ENCODE results near the gene NPIPA8. TPM values are rescaled to one million over a fixed set of nuclear protein-coding genes. Genes with fewer than 3 reads are reported as not detected.
"Not testable (repeated sequence)": the region's sequence is repeated elsewhere in the genome, so short reads cannot be mapped to it uniquely, and the experiment has no call there.

The NPIPA8 gene
- 100 to 1,000 TPM in 1 of 12 donors, 10 to 100 TPM in 2, 1 to 10 TPM in 4, under 1 TPM in 2, not detected in 3; 0.27 to 102 (median 1.8) TPM for polyA plus RNA-seq (ENCODE audit: insufficient read length in 12 of 12)
- long read RNA-seq, donor 1, partial matches to known transcripts: 7 of 7 reads
- long read RNA-seq, donor 1, other reads (novel, unspliced or antisense): 0 of 7 reads
- long read RNA-seq, donor 2: 0 reads
- long read RNA-seq, donor 3: 0 reads
- long read RNA-seq, donor 4: 0 reads
- long read RNA-seq, donor 5: 0 reads
- long read RNA-seq, donor 6: 0 reads
- long read RNA-seq, donor 7: 0 reads
- long read RNA-seq, donor 8: 0 reads
- long read RNA-seq, donor 9: 0 reads
- long read RNA-seq, donor 10: 0 reads
- long read RNA-seq, donor 11: 0 reads

- DNase-seq: not testable (repeated sequence)
These were observed at the start of gene NPIPA8 for GRCh38 chr16:18336636-18337035. Gene NPIPA8 (minus strand): TSS chr16:18336736. CDS start chr16:18332662, 4,074 bp downstream.

GRCh38 chr16:18385285-18385684 lies 48.7 kb upstream of the NPIPA8 start:
- DNase-seq: not testable (repeated sequence)

GRCh38 chr16:18384869-18385268 lies 48.3 kb upstream of the NPIPA8 start:
- DNase-seq: not testable (repeated sequence)

GRCh38 chr16:18384098-18384636 lies 47.6 kb upstream of the NPIPA8 start:
- DNase-seq: not testable (repeated sequence)

- DNase-seq: not testable (repeated sequence)
These were observed 46.2 kb upstream of the NPIPA8 start for GRCh38 chr16:18382696-18383095.

- not testable (repeated sequence) for DNase-seq
These were observed 11.2 kb upstream of the NPIPA8 start for GRCh38 chr16:18347742-18348141.

GRCh38 chr16:18346993-18347392 lies 10.5 kb upstream of the NPIPA8 start:
- DNase-seq: not testable (repeated sequence)

- DNase-seq: not testable (repeated sequence)
These were observed 8.1 kb upstream of the NPIPA8 start for GRCh38 chr16:18344634-18345033.

GRCh38 chr16:18341986-18342385 lies 5.5 kb upstream of the NPIPA8 start:
- not testable (repeated sequence) for DNase-seq

- not testable (repeated sequence) for DNase-seq
These were observed 5.0 kb upstream of the NPIPA8 start for GRCh38 chr16:18341417-18341960.

GRCh38 chr16:18339210-18339609 lies 2.7 kb upstream of the NPIPA8 start:
- not testable (repeated sequence) for DNase-seq

- DNase-seq: not testable (repeated sequence)
These were observed 24.7 kb downstream of the NPIPA8 start for GRCh38 chr16:18311811-18312210.

- not testable (repeated sequence) for DNase-seq
These were observed 27.4 kb downstream of the NPIPA8 start for GRCh38 chr16:18309159-18309558.

- not testable (repeated sequence) for DNase-seq
These were observed 29.3 kb downstream of the NPIPA8 start for GRCh38 chr16:18307241-18307640.

GRCh38 chr16:18306066-18306465 lies 30.5 kb downstream of the NPIPA8 start:
- not testable (repeated sequence) for DNase-seq

- DNase-seq: not testable (repeated sequence)
These were observed 33.4 kb downstream of the NPIPA8 start for GRCh38 chr16:18303059-18303706.

GRCh38 chr16:18297714-18298113 lies 38.8 kb downstream of the NPIPA8 start:
- DNase-seq: not testable (repeated sequence)

GRCh38 chr16:18296931-18297330 lies 39.6 kb downstream of the NPIPA8 start:
- not testable (repeated sequence) for DNase-seq

GRCh38 chr16:18294371-18294770 lies 42.2 kb downstream of the NPIPA8 start:
- not testable (repeated sequence) for DNase-seq

GRCh38 chr16:18293337-18293956 lies 43.1 kb downstream of the NPIPA8 start:
- DNase-seq: not testable (repeated sequence)

GRCh38 chr16:18290959-18291358 lies 45.6 kb downstream of the NPIPA8 start:
- DNase-seq: not testable (repeated sequence)

GRCh38 chr16:18286342-18286741 lies 50.2 kb downstream of the NPIPA8 start:
- not testable (repeated sequence) for DNase-seq
